ENCODE results near the gene ANKRD44.

ANKRD44 gene

DNA sequence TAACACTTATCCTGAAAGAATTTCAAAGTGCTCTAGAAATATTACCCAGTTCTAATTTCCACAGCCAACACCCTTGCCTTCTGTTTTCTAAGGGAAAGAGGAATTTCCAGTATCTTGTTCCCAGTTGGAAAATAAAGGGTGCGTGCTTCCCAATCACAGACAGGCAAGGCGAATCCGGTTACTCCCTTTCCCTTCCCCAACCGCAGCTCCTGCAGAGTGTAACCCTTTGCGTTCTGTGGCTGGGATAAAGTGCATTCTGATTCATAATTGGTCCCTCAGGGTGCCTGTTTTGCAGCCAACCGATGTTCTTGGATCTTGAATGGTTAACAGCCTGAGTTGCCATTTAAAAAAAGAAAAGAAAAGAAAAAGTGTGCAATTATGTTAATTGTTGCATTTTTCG is 343.5 kb downstream of the ANKRD44 start:
- DNase-seq (ENCODE audit: low read depth), result peak; percentile 70
- H3K4me3 ChIP-seq (ENCODE audit: low read depth, low read length), result peak overlapping the region; percentile 50
- TF ChIP-seq CTCF (conservative IDR thresholded peaks at IDR 0.05; ENCODE audit: low read depth, low read length), result no peak

DNA sequence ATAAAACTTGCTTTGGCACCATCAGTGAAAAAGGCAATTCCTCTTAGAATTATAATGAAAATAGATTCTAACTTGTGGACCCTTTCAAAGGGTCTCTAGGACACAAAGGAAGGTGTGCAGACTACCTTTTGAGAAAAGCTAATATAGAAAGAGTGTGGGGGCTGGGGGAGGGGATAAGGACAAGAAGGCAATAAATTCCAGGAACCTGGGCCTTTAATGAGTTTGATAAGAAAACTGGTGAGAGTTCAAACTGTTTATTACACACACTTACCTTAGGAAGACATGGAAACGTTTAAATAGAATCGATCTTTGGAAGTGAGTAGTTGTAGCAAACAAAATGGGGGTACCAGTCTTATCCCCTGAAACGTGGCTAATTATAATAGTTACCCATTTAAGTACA is 344.5 kb downstream of the ANKRD44 start:
- no peak overlapping the region for H3K4me3 ChIP-seq (ENCODE audit: low read depth, low read length)
- no peak for DNase-seq (ENCODE audit: low read depth)
- TF ChIP-seq CTCF (conservative IDR thresholded peaks at IDR 0.05; ENCODE audit: low read depth, low read length), result no peak

GRCh38 chr2:196965651-196966050 is 344.9 kb downstream of the ANKRD44 start:
- DNase-seq (ENCODE audit: low read depth), result no peak
- TF ChIP-seq CTCF (conservative IDR thresholded peaks at IDR 0.05; ENCODE audit: low read depth, low read length), result no peak
- no peak overlapping the region for H3K4me3 ChIP-seq (ENCODE audit: low read depth, low read length)

DNA sequence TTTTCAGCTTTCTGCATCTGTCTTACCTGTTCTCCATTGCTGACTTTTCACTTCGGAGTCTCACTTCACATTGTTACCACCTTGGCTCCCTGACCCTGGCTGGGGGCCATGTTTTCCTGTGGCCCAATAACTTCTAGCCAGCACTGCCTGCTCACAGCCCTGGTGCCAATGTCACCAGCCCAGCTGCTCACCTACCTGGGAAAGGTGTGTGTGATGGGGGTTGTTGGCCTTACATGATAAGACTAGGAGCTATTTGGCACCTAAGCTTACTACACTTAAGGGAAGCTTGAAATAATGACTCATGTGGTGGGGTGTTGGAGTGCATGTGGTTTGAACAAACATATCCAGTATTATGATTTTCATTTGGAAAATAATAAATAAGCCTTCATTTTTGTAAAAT is 346.6 kb downstream of the ANKRD44 start:
- TF ChIP-seq CTCF (conservative IDR thresholded peaks at IDR 0.05; ENCODE audit: low read depth, low read length), result no peak
- DNase-seq (ENCODE audit: low read depth), result no peak
- no peak overlapping the region for H3K4me3 ChIP-seq (ENCODE audit: low read depth, low read length)

DNA sequence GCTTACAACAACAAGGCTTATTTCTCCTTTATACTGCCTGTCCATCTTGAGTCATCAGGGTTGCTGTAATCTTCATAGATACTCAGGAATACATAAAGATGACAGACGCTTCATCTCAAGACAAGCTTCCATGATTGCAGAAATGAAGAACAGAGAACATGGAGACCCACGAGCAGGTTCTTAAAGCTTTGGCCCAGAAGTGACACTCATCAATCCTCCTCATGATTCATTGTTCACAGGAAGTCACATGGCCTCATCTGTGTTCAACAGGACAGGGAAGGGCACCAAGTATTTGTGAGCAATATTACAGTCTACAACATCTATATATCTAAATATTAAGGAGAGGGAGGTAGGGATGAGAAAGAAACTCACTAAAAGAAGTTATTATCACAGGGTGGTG is 347.5 kb downstream of the ANKRD44 start:
- H3K4me3 ChIP-seq (ENCODE audit: low read depth, low read length), result no peak overlapping the region
- TF ChIP-seq CTCF (conservative IDR thresholded peaks at IDR 0.05; ENCODE audit: low read depth, low read length), result no peak
- no peak for DNase-seq (ENCODE audit: low read depth)

GRCh38 chr2:196962325-196962724 is 348.3 kb downstream of the ANKRD44 start:
- no peak for DNase-seq (ENCODE audit: low read depth)
- H3K4me3 ChIP-seq (ENCODE audit: low read depth, low read length), result no peak overlapping the region
- no peak for TF ChIP-seq CTCF (conservative IDR thresholded peaks at IDR 0.05; ENCODE audit: low read depth, low read length)

- no peak overlapping the region for H3K4me3 ChIP-seq (ENCODE audit: low read depth, low read length)
- no peak for DNase-seq (ENCODE audit: low read depth)
- TF ChIP-seq CTCF (conservative IDR thresholded peaks at IDR 0.05; ENCODE audit: low read depth, low read length), result no peak
Measured at GRCh38 chr2:196961889-196962288, 348.7 kb downstream of the ANKRD44 start.
